Measurements from ENCODE around the gene KCNE3.

Gene KCNE3

GRCh38 chr11:74493791-74494630, 26.7 kb upstream of the KCNE3 start:
- no peak for ATAC-seq (ENCODE audit: insufficient read depth, low read depth)
- no peaks in the 10 kb centered on the region for H3K9me3 ChIP-seq (ENCODE audit: insufficient read depth, low read length, severe bottlenecking)
- H4K20me1 ChIP-seq (ENCODE audit: insufficient read depth, low read length): no peaks in the 10 kb centered on the region
- peaks cover 19% of the 10 kb centered on the region for H3K4me1 ChIP-seq (ENCODE audit: insufficient read depth, low read length)
- peak overlapping the region; percentile 34 to 72 for H3K4me3 ChIP-seq (ENCODE audit: low read depth in 1 of 2, low read length in 2 of 2)
- TF ChIP-seq, protein P1, sequence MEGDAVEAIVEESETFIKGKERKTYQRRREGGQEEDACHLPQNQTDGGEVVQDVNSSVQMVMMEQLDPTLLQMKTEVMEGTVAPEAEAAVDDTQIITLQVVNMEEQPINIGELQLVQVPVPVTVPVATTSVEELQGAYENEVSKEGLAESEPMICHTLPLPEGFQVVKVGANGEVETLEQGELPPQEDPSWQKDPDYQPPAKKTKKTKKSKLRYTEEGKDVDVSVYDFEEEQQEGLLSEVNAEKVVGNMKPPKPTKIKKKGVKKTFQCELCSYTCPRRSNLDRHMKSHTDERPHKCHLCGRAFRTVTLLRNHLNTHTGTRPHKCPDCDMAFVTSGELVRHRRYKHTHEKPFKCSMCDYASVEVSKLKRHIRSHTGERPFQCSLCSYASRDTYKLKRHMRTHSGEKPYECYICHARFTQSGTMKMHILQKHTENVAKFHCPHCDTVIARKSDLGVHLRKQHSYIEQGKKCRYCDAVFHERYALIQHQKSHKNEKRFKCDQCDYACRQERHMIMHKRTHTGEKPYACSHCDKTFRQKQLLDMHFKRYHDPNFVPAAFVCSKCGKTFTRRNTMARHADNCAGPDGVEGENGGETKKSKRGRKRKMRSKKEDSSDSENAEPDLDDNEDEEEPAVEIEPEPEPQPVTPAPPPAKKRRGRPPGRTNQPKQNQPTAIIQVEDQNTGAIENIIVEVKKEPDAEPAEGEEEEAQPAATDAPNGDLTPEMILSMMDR (IDR thresholded peaks at IDR 0.05; ENCODE audit: borderline replicate concordance, extremely low read depth, low read length, poor library complexity, severe bottlenecking): no peak
- no peak for TF ChIP-seq EZH2 (IDR thresholded peaks at IDR 0.05; ENCODE audit: borderline replicate concordance, low read depth, low read length, severe bottlenecking)
- no peaks in the 10 kb centered on the region for H3K79me2 ChIP-seq (ENCODE audit: insufficient read depth, low read length)
- peak overlapping the region; percentile 97 for H3K9ac ChIP-seq (ENCODE audit: low read depth, low read length)
- H2AFZ ChIP-seq (ENCODE audit: low read depth, low read length): peak overlapping the region; percentile 96
- H3K36me3 ChIP-seq (ENCODE audit: insufficient read depth, low read length): no peaks in the 10 kb centered on the region; the same call in 1 of the 2 replicates
- no peak for DNase-seq
- peak overlapping the region; percentile 85 for H3K27ac ChIP-seq (ENCODE audit: low read length)
- no peaks in the 10 kb centered on the region for H3K27me3 ChIP-seq (ENCODE audit: insufficient read depth, low read length, poor library complexity)
- H3K4me2 ChIP-seq (ENCODE audit: insufficient read depth, low read length): peak overlapping the region; percentile 74

DNA sequence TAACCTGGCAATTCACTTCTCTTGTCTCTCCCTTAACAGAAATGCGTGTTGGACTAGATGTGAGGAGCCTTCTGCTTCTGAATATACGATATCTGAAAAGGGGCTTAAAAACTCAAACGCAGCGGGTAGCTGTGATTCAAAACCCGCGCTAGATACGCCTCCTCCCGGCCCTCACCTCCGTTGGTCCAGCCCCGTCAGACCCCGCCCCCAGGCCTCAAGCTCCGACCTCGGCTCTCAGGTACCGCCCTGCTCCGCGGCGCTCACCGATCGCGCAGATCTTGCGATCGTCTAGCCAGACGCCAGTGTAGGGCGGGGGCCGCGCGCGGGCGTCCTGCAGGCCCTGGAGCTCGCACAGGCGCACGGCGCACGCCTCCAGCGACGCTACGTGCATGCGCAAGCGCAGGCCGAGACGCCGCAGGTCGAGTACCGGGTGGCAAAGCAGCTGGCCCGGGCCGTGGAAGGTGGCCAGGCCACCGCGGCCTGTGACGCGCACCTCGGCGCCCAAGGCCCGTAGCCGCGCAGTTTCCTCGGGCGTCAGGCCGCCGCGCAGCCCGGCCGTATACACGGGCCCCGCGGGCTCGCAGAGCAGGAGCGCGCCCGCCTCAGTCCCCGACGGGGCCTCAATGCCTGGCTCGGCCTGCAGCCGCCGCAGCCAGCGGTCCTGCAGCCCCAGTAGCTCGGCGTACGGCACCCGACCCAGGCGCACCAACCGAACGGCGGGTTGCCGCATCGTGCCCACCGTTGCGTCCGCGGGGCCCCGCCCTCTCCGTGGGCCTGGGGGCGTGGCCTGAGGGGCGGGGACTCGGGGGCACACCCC, 25.8 kb upstream of the KCNE3 start, which contains the start of gene LIPT2:
Gene LIPT2, minus strand, starts transcription at position 751 of the 817 bp plus-strand sequence. Its CDS starts 21 bp downstream, at position 730.
- peak; percentile 97 for ATAC-seq (ENCODE audit: insufficient read depth, low read depth)
- Histone ChIP-seq H3K36me3 (ENCODE audit: insufficient read depth, low read length) (no peaks in the 10 kb centered on the region; the same call in 1 of the 2 replicates), H3K9me3 (ENCODE audit: insufficient read depth, low read length, severe bottlenecking) (no peaks in the 10 kb centered on the region), H3K4me1 (ENCODE audit: insufficient read depth, low read length) (peaks cover 19% of the 10 kb centered on the region), H3K9ac (ENCODE audit: low read depth, low read length) (peak within 1 kb of the TSS; percentile 97), H3K79me2 (ENCODE audit: insufficient read depth, low read length) (no peaks in the 10 kb centered on the region), H2AFZ (ENCODE audit: low read depth, low read length) (peak within 1 kb of the TSS; percentile 96), H4K20me1 (ENCODE audit: insufficient read depth, low read length) (no peaks in the 10 kb centered on the region), H3K27me3 (ENCODE audit: insufficient read depth, low read length, poor library complexity) (no peaks in the 10 kb centered on the region), H3K4me3 (ENCODE audit: low read depth in 1 of 2, low read length in 2 of 2) (peak within 1 kb of the TSS; percentile 34 to 72), H3K27ac (ENCODE audit: low read length) (peak within 1 kb of the TSS; percentile 85), H3K4me2 (ENCODE audit: insufficient read depth, low read length) (peak within 1 kb of the TSS; percentile 74)
- no peak for TF ChIP-seq EZH2 (IDR thresholded peaks at IDR 0.05; ENCODE audit: borderline replicate concordance, low read depth, low read length, severe bottlenecking)
- TF ChIP-seq, protein P1 (IDR thresholded peaks at IDR 0.05; ENCODE audit: borderline replicate concordance, extremely low read depth, low read length, poor library complexity, severe bottlenecking): no peak
- peak; percentile 96 for DNase-seq

- H3K36me3 ChIP-seq (ENCODE audit: insufficient read depth, low read length): no peaks in the 10 kb centered on the region; the same call in 1 of the 2 replicates
- no peak overlapping the region for H3K4me3 ChIP-seq (ENCODE audit: low read depth in 1 of 2, low read length in 2 of 2)
- no peak overlapping the region for H3K27ac ChIP-seq (ENCODE audit: low read length)
- no peak for DNase-seq
- no peaks in the 10 kb centered on the region for H3K27me3 ChIP-seq (ENCODE audit: insufficient read depth, low read length, poor library complexity)
- ATAC-seq (ENCODE audit: insufficient read depth, low read depth): no peak
- H3K79me2 ChIP-seq (ENCODE audit: insufficient read depth, low read length): no peaks in the 10 kb centered on the region
- H3K9ac ChIP-seq (ENCODE audit: low read depth, low read length): no peak overlapping the region; the same call in 1 of the 2 replicates
- H3K4me1 ChIP-seq (ENCODE audit: insufficient read depth, low read length): peaks cover 19% of the 10 kb centered on the region
- no peaks in the 10 kb centered on the region for H4K20me1 ChIP-seq (ENCODE audit: insufficient read depth, low read length)
- TF ChIP-seq, protein P1 (IDR thresholded peaks at IDR 0.05; ENCODE audit: borderline replicate concordance, extremely low read depth, low read length, poor library complexity, severe bottlenecking): no peak
- TF ChIP-seq EZH2 (IDR thresholded peaks at IDR 0.05; ENCODE audit: borderline replicate concordance, low read depth, low read length, severe bottlenecking): no peak
- H3K9me3 ChIP-seq (ENCODE audit: insufficient read depth, low read length, severe bottlenecking): no peaks in the 10 kb centered on the region
- peak overlapping the region; percentile 74 for H3K4me2 ChIP-seq (ENCODE audit: insufficient read depth, low read length)
- 0 out of 2 replicates have a peak overlapping the region, but pooled peaks have one; percentile 26 for H2AFZ ChIP-seq (ENCODE audit: low read depth, low read length)
Observed at GRCh38 chr11:74492084-74492483, 24.7 kb upstream of the KCNE3 start.
